Thyroid gland (tissue), 4 donors: ENCODE results near the gene MYO18A.

Source experiments
- CTCF ChIP-seq, 6 experiments: fragments of 200-600 bp in 3 of 6; fragments of 450-650 bp in 3 of 6; sonication (generic) in 3 of 6; IDR thresholded peaks; one replicate each; pipeline ENCODE4 v1.5.1; 2016 to 2019; ENCODE audit warnings: antibody characterized with exemption in 6 of 6, mild to moderate bottlenecking in 2 of 6, inconsistent platforms in 1 of 6, moderate library complexity in 1 of 6
- POLR2A ChIP-seq, 2 donors: fragments of 450-650 bp; IDR thresholded peaks; one replicate each; pipeline ENCODE4 v1.6.1; 2017; ENCODE audit warnings: antibody characterized with exemption in 2 of 2, mild to moderate bottlenecking in 2 of 2, moderate library complexity in 1 of 2

GRCh38 chr17:29114141-29114540, 66.1 kb downstream of the MYO18A start:
- no peak for TF ChIP-seq POLR2A (IDR thresholded peaks at IDR 0.05)
- TF ChIP-seq CTCF (IDR thresholded peaks at IDR 0.05) = no peak
